Non-pigmented ciliary epithelial cell (primary cell): Measurements from ENCODE around the gene ZCCHC7.
"Not testable (repeated sequence)": the region's sequence is repeated elsewhere in the genome, so short reads cannot be mapped to it uniquely, and the experiment has no call there.

Experiments used
- DNase-seq: peaks from one replicate; pipeline ENCODE4 v3.0.0-alpha.2; 2010; ENCODE audit warnings: low read depth

ZCCHC7 gene

DNA sequence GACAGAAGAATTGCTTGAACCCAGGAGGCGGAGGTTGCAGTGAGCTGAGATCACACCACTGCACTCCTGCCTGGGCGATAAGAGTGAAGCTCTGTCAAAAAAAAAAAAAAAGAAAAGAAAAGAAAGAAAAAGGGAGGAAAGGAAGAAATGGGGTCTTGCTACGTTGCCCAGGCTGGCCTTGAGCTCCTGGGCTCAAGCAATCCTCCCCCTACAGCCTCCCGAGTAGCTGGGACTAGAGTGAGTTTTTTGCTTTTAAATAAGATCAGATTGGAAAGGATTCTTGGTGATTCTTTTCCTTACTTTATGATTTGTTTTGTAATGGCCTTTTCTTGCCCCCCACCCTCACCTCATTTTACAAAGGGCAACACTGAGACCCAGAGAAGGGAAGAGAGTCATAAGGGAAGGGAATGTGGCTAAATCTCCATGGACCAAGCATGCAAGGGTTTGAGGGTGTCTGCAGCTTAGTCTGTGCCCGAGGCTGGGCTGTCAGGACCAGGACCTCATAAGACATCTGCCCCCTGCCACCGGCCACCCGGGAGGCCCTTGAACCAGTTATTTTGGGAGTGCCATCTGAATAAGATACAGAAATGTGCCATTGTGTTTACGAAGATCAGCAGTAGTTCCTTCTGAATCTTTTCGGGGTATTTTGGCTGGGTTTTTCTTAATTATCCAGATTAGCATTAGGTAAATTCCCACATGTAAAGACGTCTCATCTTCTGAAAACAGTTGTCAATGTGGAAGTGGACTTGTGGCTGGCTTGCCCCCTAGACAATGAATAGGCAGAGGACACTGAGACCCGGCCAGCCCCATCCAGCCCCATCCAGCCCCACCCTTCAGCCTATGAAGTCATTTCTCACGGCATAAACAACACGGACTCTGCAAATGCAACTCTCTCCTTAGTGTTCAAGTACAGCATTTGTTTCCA lies 257.6 kb downstream of the ZCCHC7 start:
- DNase-seq = no peak

GRCh38 chr9:37378613-37379004 lies 258.2 kb downstream of the ZCCHC7 start:
- no peak for DNase-seq

- DNase-seq = no peak
These were observed 259.5 kb downstream of the ZCCHC7 start for GRCh38 chr9:37379835-37380234.

DNA sequence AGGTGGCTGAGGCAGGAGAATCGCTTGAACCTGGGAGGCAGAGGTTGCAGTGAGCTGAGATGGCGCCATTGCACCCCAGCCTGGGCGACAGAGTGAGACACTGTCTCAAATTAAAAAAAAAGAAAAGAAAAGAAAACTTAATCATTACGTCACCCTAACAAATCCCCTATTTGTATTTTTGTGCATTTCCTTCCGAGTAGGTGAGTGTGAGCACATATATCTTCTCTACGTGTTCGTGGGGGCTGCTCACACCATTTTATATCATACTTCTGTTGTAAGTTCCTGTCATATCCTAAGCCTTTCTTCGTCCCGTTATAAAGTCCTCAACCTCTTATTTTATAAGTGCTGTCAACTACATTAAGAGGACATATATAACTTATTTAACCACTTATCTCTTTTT lies 260.2 kb downstream of the ZCCHC7 start:
- no peak for DNase-seq

GRCh38 chr9:37381094-37381741 lies 260.8 kb downstream of the ZCCHC7 start:
- DNase-seq = no peak

- DNase-seq = no peak
These were observed 262.0 kb downstream of the ZCCHC7 start for GRCh38 chr9:37382161-37382981.

DNA sequence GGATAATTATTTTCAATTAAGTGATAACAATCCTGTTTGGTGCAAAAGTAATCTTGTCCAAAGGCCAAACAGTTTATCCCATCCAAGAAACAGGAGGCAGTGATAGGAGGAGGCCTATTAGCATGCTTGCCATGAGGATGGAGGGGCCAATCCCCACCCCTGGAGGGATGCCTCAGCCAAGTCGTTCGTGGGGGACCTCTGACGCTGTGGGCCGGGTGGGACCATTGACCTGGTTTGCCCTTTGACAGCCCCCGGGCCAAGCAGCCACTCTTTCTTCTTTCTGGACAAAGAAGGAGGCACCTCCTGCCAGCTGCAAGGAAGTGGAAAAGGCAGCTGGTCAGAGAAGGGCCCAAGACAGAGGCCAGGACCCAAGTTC lies 262.6 kb downstream of the ZCCHC7 start:
- DNase-seq = no peak

GRCh38 chr9:37383393-37383792 lies 263.0 kb downstream of the ZCCHC7 start:
- no peak for DNase-seq

DNA sequence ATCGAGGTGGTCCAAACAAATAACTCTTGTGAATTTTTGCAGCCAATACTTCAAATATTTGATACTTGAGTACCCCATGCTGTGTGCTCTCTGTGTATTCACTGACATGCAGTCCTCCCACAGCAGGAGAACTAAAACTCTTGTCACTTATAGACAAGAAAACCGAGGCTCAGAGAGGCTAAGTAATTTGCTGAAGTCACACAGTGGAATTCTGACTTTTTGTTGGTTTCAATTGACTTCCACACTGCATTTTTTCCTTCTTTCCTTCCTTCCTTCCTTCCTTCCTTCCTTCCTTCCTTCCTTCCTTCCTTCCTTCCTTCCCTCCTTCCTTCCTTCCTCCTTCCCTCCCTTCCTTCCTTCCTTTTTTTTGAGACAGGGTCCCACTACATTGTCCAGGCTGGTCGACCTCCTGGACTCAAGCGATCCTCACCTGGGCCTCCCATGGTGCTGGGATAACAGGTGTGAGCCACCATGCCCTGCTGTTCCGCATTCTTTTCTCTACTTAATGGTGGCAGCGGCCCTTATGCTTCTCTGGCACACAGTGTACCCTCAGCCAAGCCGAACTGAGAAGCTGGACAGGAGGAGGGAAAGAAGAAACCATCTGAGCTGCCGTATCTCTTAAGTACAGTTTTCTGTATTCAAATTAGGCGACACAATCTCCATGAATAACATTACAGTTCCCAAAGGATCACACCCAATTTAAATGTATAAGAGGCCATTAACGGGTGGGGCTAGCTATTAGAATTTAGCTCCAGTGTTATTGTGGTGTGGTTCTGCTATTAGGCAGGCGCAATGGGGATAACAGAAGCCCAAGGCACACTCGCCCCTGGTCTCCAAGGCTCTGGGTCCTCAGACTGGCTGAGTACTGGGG lies 263.7 kb downstream of the ZCCHC7 start:
- no peak for DNase-seq

DNA sequence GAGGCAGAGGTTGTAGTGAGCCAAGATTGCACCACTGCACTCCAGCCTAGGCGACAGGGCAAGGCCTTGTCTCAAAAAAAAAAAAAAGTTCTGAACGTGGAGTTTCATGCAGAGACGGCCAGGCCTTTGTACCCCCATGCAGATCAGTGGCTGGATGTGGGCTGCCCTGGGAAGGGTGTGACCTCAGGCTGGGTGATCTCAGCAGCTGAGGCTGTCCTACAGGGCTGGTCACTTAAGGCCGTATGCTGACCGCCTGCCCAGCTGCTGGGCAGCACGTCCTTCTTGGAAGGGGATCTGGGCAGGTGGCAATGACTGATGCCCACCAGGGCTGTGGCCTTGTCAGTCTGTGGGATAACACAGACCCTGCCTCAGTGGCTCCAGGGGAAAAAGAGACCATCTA lies 264.9 kb downstream of the ZCCHC7 start:
- no peak for DNase-seq

GRCh38 chr9:37386988-37387387 lies 266.6 kb downstream of the ZCCHC7 start:
- DNase-seq = no peak

GRCh38 chr9:37390759-37391158 lies 270.4 kb downstream of the ZCCHC7 start:
- no peak for DNase-seq

DNA sequence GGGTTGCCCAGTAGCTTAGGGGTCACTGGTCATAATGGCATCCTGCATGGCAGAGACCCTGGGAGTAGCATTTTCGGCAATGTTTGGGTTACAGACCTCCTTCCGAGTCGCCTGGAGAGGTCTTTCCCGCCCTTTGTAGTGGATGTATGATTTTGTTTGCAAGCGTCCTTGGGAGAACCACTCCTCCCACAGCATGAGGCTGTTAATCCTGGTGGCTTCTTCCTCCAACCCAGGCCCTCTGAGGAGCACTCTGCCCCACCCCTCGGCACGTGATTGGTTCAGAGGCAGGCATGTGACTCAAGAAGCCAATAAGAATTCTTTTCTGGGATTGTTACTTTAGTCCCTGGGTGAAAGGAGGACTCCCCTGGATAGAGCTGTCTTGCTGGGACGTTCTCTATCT lies 271.9 kb downstream of the ZCCHC7 start:
- no peak for DNase-seq

DNA sequence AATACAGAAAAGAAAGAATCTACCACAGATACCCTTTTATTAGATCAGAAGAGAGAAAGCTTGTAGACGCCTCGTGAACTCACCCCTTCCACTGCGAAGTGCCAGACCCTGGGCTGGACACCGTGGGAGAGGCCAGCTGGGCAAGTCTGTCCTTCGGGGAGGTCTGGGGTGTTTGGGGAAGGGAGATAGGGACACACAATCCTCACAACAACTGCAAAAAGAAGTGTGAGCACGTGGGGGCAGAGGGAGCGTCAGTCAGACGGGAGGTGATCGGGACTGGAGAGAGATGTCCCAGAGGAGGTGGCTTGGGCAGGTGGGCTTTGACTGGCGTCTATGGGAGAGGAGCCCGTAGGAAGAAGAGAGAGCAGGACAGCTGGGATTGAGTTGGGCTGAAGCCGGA lies 274.9 kb downstream of the ZCCHC7 start:
- DNase-seq = no peak

DNA sequence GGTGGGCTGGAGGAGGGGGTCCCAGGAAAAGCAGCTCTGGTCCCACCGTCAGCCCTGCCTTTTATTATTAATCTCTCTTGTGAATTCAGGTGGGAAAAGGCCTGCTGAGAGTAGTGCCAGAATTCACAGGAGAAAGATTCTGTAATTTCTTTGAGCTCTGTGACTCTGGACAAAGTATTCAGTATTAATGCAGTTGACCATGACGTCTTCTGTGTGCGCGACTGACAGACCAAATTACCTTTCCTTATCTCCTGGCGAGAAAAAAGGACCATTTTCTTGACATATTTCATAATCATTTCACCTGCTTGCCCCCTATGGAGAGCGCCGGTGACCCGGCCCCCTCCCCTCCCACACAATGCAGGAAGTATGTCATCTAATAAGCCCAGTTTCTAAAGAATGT lies 275.3 kb downstream of the ZCCHC7 start:
- DNase-seq = no peak

- not testable (repeated sequence) for DNase-seq
These were observed 277.6 kb downstream of the ZCCHC7 start for GRCh38 chr9:37397948-37398347.

GRCh38 chr9:37398464-37399025 lies 278.2 kb downstream of the ZCCHC7 start:
- no peak for DNase-seq

DNA sequence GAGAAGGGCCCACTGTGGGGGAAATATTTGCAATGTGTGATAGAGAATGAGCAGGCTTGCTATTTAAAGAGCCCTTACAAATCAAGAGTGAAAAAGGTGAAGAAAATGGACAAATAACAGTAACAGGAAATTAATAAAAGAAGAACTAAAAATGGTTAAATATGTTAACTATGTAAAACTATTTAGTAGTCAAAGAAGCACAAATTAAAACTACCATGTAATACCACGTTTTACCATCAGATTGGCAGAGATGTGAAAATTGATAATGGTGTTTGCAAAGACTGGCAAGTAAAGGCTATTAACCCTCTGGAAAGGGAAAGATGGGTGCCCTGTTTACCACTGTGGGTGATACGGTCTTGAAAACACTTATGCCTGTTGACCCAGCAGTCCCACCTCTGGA lies 279.0 kb downstream of the ZCCHC7 start:
- no peak for DNase-seq

DNA sequence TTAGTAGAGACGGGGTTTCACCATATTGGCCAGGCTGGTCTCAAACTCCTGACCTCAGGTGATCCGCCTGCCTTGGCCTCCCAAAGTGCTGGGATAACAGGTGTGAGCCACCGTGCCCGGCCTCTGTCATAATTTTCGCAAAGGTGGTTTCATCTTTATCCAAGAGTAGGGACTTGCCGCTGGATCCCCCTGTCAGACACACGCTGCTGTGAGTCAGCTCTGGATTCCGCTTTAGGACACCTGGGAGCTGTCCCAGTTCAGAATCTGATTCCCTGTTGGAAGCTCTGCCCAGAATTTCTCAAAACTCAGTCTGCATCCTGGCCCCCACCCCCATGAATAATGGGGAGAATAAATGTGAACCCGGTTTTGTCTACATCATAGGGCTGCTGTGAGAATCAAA lies 284.2 kb downstream of the ZCCHC7 start:
- DNase-seq = no peak

GRCh38 chr9:37405350-37405749 lies 285.0 kb downstream of the ZCCHC7 start:
- DNase-seq = no peak

DNA sequence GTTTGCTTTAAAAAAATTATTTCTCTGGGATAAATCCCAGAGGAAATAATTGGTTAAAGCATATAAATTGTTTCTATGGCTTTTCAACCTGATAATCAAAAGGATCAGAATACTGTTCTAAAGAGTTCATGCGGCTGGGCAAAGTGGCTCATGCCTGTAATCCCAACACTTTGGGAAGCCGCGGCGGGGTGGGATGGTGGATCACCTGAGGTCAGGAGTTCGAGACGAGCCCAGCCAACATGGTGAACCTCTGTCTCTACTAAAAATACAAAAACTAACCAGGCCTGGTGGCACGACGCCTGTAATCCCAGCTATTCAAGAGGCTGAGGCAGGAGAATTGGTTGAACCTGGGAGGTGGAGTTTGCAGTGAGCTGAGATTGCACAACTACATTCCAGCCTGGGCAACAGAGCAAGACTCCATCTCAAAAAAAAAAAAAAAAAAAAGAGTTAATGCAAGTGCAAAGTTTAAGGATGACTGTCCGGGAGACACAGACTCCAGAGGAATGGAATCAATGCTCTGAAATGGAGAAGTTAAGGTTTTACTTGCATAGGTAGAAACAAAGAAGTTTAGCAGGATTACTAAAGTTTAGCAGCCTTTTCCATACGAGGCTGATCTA lies 285.5 kb downstream of the ZCCHC7 start:
- DNase-seq = no peak
